Fibroblast of pulmonary artery (primary cell): ENCODE results near the gene ELAPOR1.

Experiments used
- DNase-seq: peaks from one replicate; pipeline ENCODE4 v3.0.0-alpha.2; 2010; ENCODE audit warnings: low read depth
- H3K4me3 ChIP-seq: replicated peaks from 2 replicates; pipeline ENCODE4 v1.5.1; 2011; ENCODE audit warnings: low read depth, mild to moderate bottlenecking, control low read depth, low read length, moderate library complexity
- CTCF ChIP-seq: IDR thresholded peaks from 2 replicates; pipeline ENCODE4 v1.5.1; 2011; ENCODE audit warnings: mild to moderate bottlenecking, control low read depth, low read length, inconsistent platforms; ENCODE audit errors: missing control alignments

The ELAPOR1 gene

GRCh38 chr1:109148987-109149561, 35.2 kb downstream of the ELAPOR1 start:
- no peak overlapping the region for H3K4me3 ChIP-seq
- no peak for TF ChIP-seq CTCF
- no peak for DNase-seq

- H3K4me3 ChIP-seq: no peak overlapping the region
- no peak for DNase-seq
- no peak for TF ChIP-seq CTCF
These were observed 36.1 kb downstream of the ELAPOR1 start for GRCh38 chr1:109149874-109150601.

- TF ChIP-seq CTCF: no peak
- H3K4me3 ChIP-seq: no peak overlapping the region
- peak; percentile 80 for DNase-seq
These were observed 37.5 kb downstream of the ELAPOR1 start for GRCh38 chr1:109151146-109151990.

- DNase-seq: no peak
- TF ChIP-seq CTCF: no peak
- H3K4me3 ChIP-seq: no peak overlapping the region
These were observed 38.3 kb downstream of the ELAPOR1 start for GRCh38 chr1:109152196-109152595.

- no peak overlapping the region for H3K4me3 ChIP-seq
- no peak for DNase-seq
- TF ChIP-seq CTCF: no peak
These were observed 43.0 kb downstream of the ELAPOR1 start for GRCh38 chr1:109156916-109157385.

GRCh38 chr1:109158433-109158832, 44.5 kb downstream of the ELAPOR1 start:
- H3K4me3 ChIP-seq: no peak overlapping the region
- no peak for TF ChIP-seq CTCF
- DNase-seq: no peak
